Left cardiac atrium (tissue), 4 donors: Measurements from ENCODE around the gene PFKP. TPM values are rescaled to one million over a fixed set of nuclear protein-coding genes. Genes with fewer than 3 reads are reported as not detected.
A peak's percentile ranks its signal among the peaks of the same experiment; 100 is the strongest.
"Not testable (repeated sequence)": the region's sequence is repeated elsewhere in the genome, so short reads cannot be mapped to it uniquely, and the experiment has no call there.

Experiments used
- ATAC-seq, 2 donors: fragments of 200-7000 bp; cut with Tn5 transposase; one replicate each; pipeline ENCODE4 v1.9.1; 2020; ENCODE audit warnings: mild to moderate bottlenecking in 2 of 2, moderate library complexity in 2 of 2
- DNase-seq: peaks from one replicate; pipeline ENCODE4 v3.0.0-alpha.2; 2020
- intact Hi-C, 2 donors: fragments of 100-400 bp; cut with DNase I; formaldehyde crosslinking; loops; one replicate each; pipeline versions ENCODE4 v1.14.1 to v1.15.1; 2022 to 2023
- total RNA-seq, 2 donors: library from RNA; stranded (reverse); fragmentation: NEBNext Ultra II Directional; extraction: Animal tissue kit (Norgen Biotek cat#: 25700); gene quantifications; one replicate each; pipeline ENCODE4 v1.2.1, GENCODE V29; 2021
- donor health status: DM: no; HTN: yes; CAD: no.
- donor health status: DM: no; HTN: yes; CAD: no; lungs with severe emphysema.
- donor health status: DM: yes; HTN: yes; CAD: no.
- donor health status: Dilated cardiomyopathy.

PFKP gene
- total RNA-seq, 2 donors from 2014 or later: 81.1 to 129 TPM

GRCh38 chr10:3045471-3046209 lies 21.7 kb upstream of the PFKP start:
- intact Hi-C loops: loop anchor here in 1 of 2 donors (10.0 kb wide), 1 partner anchor 121 kb away; no protein-coding TSS in a partner anchor
- ATAC-seq: peak; percentile 80 to 95
- DNase-seq: peak; percentile 67

GRCh38 chr10:3046210-3046779 lies 21.1 kb upstream of the PFKP start:
- ATAC-seq: peak in 1 of 2 donors; percentile 6
- DNase-seq: no peak
- intact Hi-C loops: loop anchor here in 1 of 2 donors (10.0 kb wide), 1 partner anchor 121 kb away; no protein-coding TSS in a partner anchor

- intact Hi-C loops: loop anchor here in 1 of 2 donors (10.0 kb wide), 1 partner anchor 122 kb away; no protein-coding TSS in a partner anchor
- DNase-seq: no peak
Measured at GRCh38 chr10:3046981-3047547, 20.3 kb upstream of the PFKP start.

GRCh38 chr10:3047596-3047995 lies 19.8 kb upstream of the PFKP start:
- no peak for DNase-seq
- intact Hi-C loops: loop anchor here in 1 of 2 donors (10.0 kb wide), 1 partner anchor 123 kb away; no protein-coding TSS in a partner anchor
- ATAC-seq: no peak

More at GRCh38 chr10:3046981-3047547, 20.3 kb upstream of the PFKP start:
- ATAC-seq: no peak

- intact Hi-C loops: loop anchor here in 1 of 2 donors (10.0 kb wide), 1 partner anchor 124 kb away; no protein-coding TSS in a partner anchor
- DNase-seq: no peak
- peak; percentile 11 to 51 for ATAC-seq
Measured at GRCh38 chr10:3048119-3049019, 19.0 kb upstream of the PFKP start.

GRCh38 chr10:3051692-3052091 lies 15.7 kb upstream of the PFKP start:
- intact Hi-C loops: no loop called here
- no peak for ATAC-seq

GRCh38 chr10:3053155-3053554 lies 14.2 kb upstream of the PFKP start:
- no peak for ATAC-seq

More at GRCh38 chr10:3051692-3052091, 15.7 kb upstream of the PFKP start:
- no peak for DNase-seq

GRCh38 chr10:3054183-3054850 lies 13.0 kb upstream of the PFKP start:
- intact Hi-C loops: no loop called here
- DNase-seq: no peak
- peak in 1 of 2 donors; percentile 34 for ATAC-seq

More at GRCh38 chr10:3053155-3053554, 14.2 kb upstream of the PFKP start:
- no peak for DNase-seq
- intact Hi-C loops: no loop called here

- DNase-seq: no peak
- no peak for ATAC-seq
- intact Hi-C loops: no loop called here
Measured at GRCh38 chr10:3054851-3055199, 12.5 kb upstream of the PFKP start.

GRCh38 chr10:3056280-3057037 lies 10.9 kb upstream of the PFKP start:
- ATAC-seq: no peak
- intact Hi-C loops: no loop called here
- DNase-seq: no peak

GRCh38 chr10:3057946-3058345 lies 9.4 kb upstream of the PFKP start:
- intact Hi-C loops: no loop called here
- ATAC-seq (no peak), DNase-seq (no peak)

- ATAC-seq (no peak), DNase-seq (no peak)
- intact Hi-C loops: no loop called here
Measured at GRCh38 chr10:3059974-3060373, 7.4 kb upstream of the PFKP start.

GRCh38 chr10:3060481-3060889 lies 6.9 kb upstream of the PFKP start:
- ATAC-seq (no peak), DNase-seq (no peak)
- intact Hi-C loops: no loop called here

GRCh38 chr10:3061323-3061898 lies 5.9 kb upstream of the PFKP start:
- ATAC-seq, intact Hi-C loops, DNase-seq: not testable (repeated sequence)

- ATAC-seq (no peak), DNase-seq (no peak)
- intact Hi-C loops: no loop called here
Measured at GRCh38 chr10:3062502-3063186, 4.7 kb upstream of the PFKP start.

- DNase-seq (no peak), ATAC-seq (no peak)
- intact Hi-C loops: no loop called here
Measured at GRCh38 chr10:3064423-3064822, 2.9 kb upstream of the PFKP start.

GRCh38 chr10:3065622-3066021 lies 1.7 kb upstream of the PFKP start:
- ATAC-seq: peak; percentile 46 to 48
- DNase-seq: no peak
- intact Hi-C loops: no loop called here
